Osteoblast (primary cell): Measurements from ENCODE around the gene ILF2. TPM values are rescaled to one million over a fixed set of nuclear protein-coding genes. Genes with fewer than 3 reads are reported as not detected.

Experiments used
- DNase-seq: peaks from one replicate; pipeline ENCODE4 v3.0.0; 2011; ENCODE audit warnings: low spot score, mixed read lengths; ENCODE audit not compliant: insufficient read length; ENCODE audit errors: missing footprints
- H2AFZ ChIP-seq: 2 replicates; pipeline ENCODE4 v1.6.0; 2011; ENCODE audit warnings: mild to moderate bottlenecking, low read length
- H3K27ac ChIP-seq: 2 replicates; pipeline ENCODE4 v1.5.1; 2011; ENCODE audit warnings: mild to moderate bottlenecking, low read depth, low read length, moderate library complexity
- H3K27me3 ChIP-seq: 2 replicates; pipeline ENCODE4 v1.6.0; 2012; ENCODE audit warnings: mild to moderate bottlenecking, control low read depth, inconsistent platforms, low read length, moderate library complexity; ENCODE audit not compliant: insufficient read depth
- H3K36me3 ChIP-seq: 2 replicates; pipeline ENCODE4 v1.5.1; 2011; ENCODE audit warnings: mild to moderate bottlenecking, low read length, control low read depth, moderate library complexity; ENCODE audit not compliant: insufficient read depth
- H3K4me1 ChIP-seq: 2 replicates; pipeline ENCODE4 v1.5.1; 2011; ENCODE audit warnings: mild to moderate bottlenecking, low read length, control low read depth, moderate library complexity; ENCODE audit not compliant: insufficient read depth
- H3K4me2 ChIP-seq: 2 replicates; pipeline ENCODE4 v1.6.0; 2011; ENCODE audit warnings: mild to moderate bottlenecking, low read length; ENCODE audit not compliant: insufficient read depth
- H3K4me3 ChIP-seq: fragments of 200-600 bp; sonication (generic); 3 replicates; pipeline ENCODE4 v1.5.1; 2012; ENCODE audit warnings: mild to moderate bottlenecking, low read length, inconsistent platforms; ENCODE audit not compliant: insufficient read depth
- H3K79me2 ChIP-seq: 2 replicates; pipeline ENCODE4 v1.6.0; 2012; ENCODE audit warnings: mild to moderate bottlenecking, low read length, control low read depth, inconsistent platforms; ENCODE audit not compliant: insufficient read depth
- H3K9me3 ChIP-seq: 2 replicates; pipeline ENCODE4 v1.5.1; 2011; ENCODE audit warnings: low read depth, low read length, control low read depth
- H4K20me1 ChIP-seq: 2 replicates; pipeline ENCODE4 v1.6.0; 2012; ENCODE audit warnings: mild to moderate bottlenecking, low read length, control low read depth; ENCODE audit not compliant: insufficient read depth
- CTCF ChIP-seq: IDR thresholded peaks from 2 replicates; pipeline ENCODE4 v1.5.1; 2011; ENCODE audit warnings: mild to moderate bottlenecking, low read depth, low read length, moderate library complexity; ENCODE audit errors: extremely low read depth
- total RNA-seq: library from RNA; depleted of rRNA; stranded (reverse); fragments of >200 nt; gene quantifications from 2 replicates; pipeline ENCODE4 v1.2.3, GENCODE V29; 2012

The ILF2 gene
- total RNA-seq, 1 donor = 130 TPM

DNA sequence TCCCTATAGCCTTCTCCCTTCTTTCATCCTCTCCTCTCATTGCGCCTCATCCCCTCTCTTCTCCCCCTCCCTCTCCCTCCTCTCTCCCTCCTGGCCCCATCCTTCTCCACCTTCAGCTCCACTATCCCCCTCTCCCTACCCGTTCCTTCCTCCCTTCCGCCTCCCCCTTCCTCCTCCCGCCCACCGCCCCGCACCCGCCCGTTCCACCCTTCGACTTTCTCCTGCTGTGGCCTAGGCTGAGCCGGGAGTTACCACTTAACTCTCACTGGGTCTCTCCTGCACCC, 9.3 kb upstream of the ILF2 start:
- peaks cover 47% of the 10 kb centered on the region for H3K27me3 ChIP-seq
- TF ChIP-seq CTCF = no peak
- H3K79me2 ChIP-seq = no peaks in the 10 kb centered on the region
- H3K4me2 ChIP-seq = peak overlapping the region; percentile 79
- no peaks in the 10 kb centered on the region for H3K9me3 ChIP-seq
- H3K4me1 ChIP-seq = peaks cover 11% of the 10 kb centered on the region
- no peak overlapping the region for H3K27ac ChIP-seq
- H3K4me3 ChIP-seq = no peak overlapping the region
- H2AFZ ChIP-seq = no peak overlapping the region
- no peaks in the 10 kb centered on the region for H3K36me3 ChIP-seq
- peak; percentile 63 for DNase-seq
- H4K20me1 ChIP-seq = no peaks in the 10 kb centered on the region

- H4K20me1 ChIP-seq = no peaks in the 10 kb centered on the region
- peaks cover 11% of the 10 kb centered on the region for H3K4me1 ChIP-seq
- H3K79me2 ChIP-seq = no peaks in the 10 kb centered on the region
- peak overlapping the region; percentile 76 for H2AFZ ChIP-seq
- peaks cover 47% of the 10 kb centered on the region for H3K27me3 ChIP-seq
- H3K9me3 ChIP-seq = no peaks in the 10 kb centered on the region
- H3K27ac ChIP-seq = no peak overlapping the region
- no peak for TF ChIP-seq CTCF
- peak overlapping the region; percentile 79 for H3K4me2 ChIP-seq
- H3K4me3 ChIP-seq = peak overlapping the region; percentile 59
- peak; percentile 73 for DNase-seq
- no peaks in the 10 kb centered on the region for H3K36me3 ChIP-seq
Measured at GRCh38 chr1:153679337-153680119, 8.7 kb upstream of the ILF2 start.

- no peaks in the 10 kb centered on the region for H3K79me2 ChIP-seq
- peak; percentile 90 for DNase-seq
- peaks cover 47% of the 10 kb centered on the region for H3K27me3 ChIP-seq
- H3K4me3 ChIP-seq = peak within 1 kb of the TSS; percentile 59
- H3K27ac ChIP-seq = no peak within 1 kb of the TSS
- peak within 1 kb of the TSS; percentile 76 for H2AFZ ChIP-seq
- H3K36me3 ChIP-seq = no peaks in the 10 kb centered on the region
- TF ChIP-seq CTCF = no peak
- H3K9me3 ChIP-seq = no peaks in the 10 kb centered on the region
- H4K20me1 ChIP-seq = no peaks in the 10 kb centered on the region
- peak within 1 kb of the TSS; percentile 79 for H3K4me2 ChIP-seq
- H3K4me1 ChIP-seq = peaks cover 11% of the 10 kb centered on the region
Measured at GRCh38 chr1:153678519-153679336, 7.9 kb upstream of the ILF2 start, which contains the start of gene NPR1. Gene NPR1 (plus strand): TSS chr1:153678688. CDS start chr1:153679109, 421 bp downstream.
